K562 (cell line): Measurements from ENCODE around the gene DYRK1A. TPM values are rescaled to one million over a fixed set of nuclear protein-coding genes. Genes with fewer than 3 reads are reported as not detected.
A peak's percentile ranks its signal among the peaks of the same experiment; 100 is the strongest.

Source experiments
- ATAC-seq: fragments of 200-7000 bp; cut with Tn5 transposase; 3 replicates; pipeline ENCODE4 v1.9.1; 2020; ENCODE audit warnings: moderate library complexity
- BruUV-seq: library from RNA; stranded (reverse); fragments of 400-500 nt; replicated peaks from 2 replicates; lab custom pipeline; 2021; lab: Mats Ljungman, UMichigan
- CTCF ChIA-PET: fragments of 300-600 bp; formaldehyde crosslinking; extraction: SDS; loops from one replicate; lab custom pipeline; 2021; ENCODE audit warnings: low intra/inter-chr PET ratio; lab: Yijun Ruan, JAX
- POLR2A ChIA-PET: fragments of 300-600, 350-650 bp; sonication (Branson Sonifier 250); formaldehyde crosslinking; extraction: SDS; loops from one replicate; lab custom pipeline; 2021; ENCODE audit warnings: antibody characterized with exemption, inconsistent platforms; lab: Yijun Ruan, JAX
- DNase-seq, 4 experiments: peaks; one replicate each; pipeline versions ENCODE4 v3.0.0 to v3.0.0-alpha.2; 2011 to 2018; ENCODE audit warnings: low spot score in 3 of 4, mixed read lengths in 3 of 4; ENCODE audit errors: extremely low read depth in 1 of 4
- FAIRE-seq: peaks from 2 replicates; lab custom pipeline; 2011; peaks lifted over from hg19 to GRCh38; lab: Jason Lieb, UNC
- H2AFZ ChIP-seq: 2 replicates; pipeline ENCODE4 v1.6.0; 2011; ENCODE audit warnings: low read depth, low read length, control low read depth, inconsistent platforms
- H3K27ac ChIP-seq: fragments of 200-600 bp; 3 replicates; pipeline ENCODE4 v1.8.0; 2011; ENCODE audit warnings: low read depth, mild to moderate bottlenecking, control low read depth, inconsistent platforms, low read length, moderate library complexity, mixed read lengths; ENCODE audit errors: extremely low read depth
- H3K27me3 ChIP-seq, 2 experiments: fragments of 300-600 bp in 1 of 2; 2 replicates in 1 of 2; 3 replicates in 1 of 2; pipeline versions ENCODE4 v1.6.0 to v1.8.0; 2011; ENCODE audit warnings: inconsistent platforms in 2 of 2, low read length in 2 of 2, mild to moderate bottlenecking in 1 of 2, mixed read lengths in 1 of 2, moderate library complexity in 1 of 2; ENCODE audit not compliant: control insufficient read depth in 2 of 2, insufficient read depth in 2 of 2
- H3K36me3 ChIP-seq: fragments of 300-600 bp; 3 replicates; pipeline ENCODE4 v1.8.0; 2011; ENCODE audit warnings: mild to moderate bottlenecking, low read length, inconsistent platforms; ENCODE audit not compliant: control insufficient read depth, insufficient read depth
- H3K4me1 ChIP-seq, 2 experiments: fragments of 200-600 bp in 1 of 2; replicated peaks in 1 of 2; 2 replicates in 1 of 2; 3 replicates in 1 of 2; pipeline versions ENCODE4 v1.5.1 to v1.8.0; 2011; ENCODE audit warnings: inconsistent platforms in 2 of 2, low read length in 2 of 2, mild to moderate bottlenecking in 1 of 2, mixed read lengths in 1 of 2, moderate library complexity in 1 of 2; ENCODE audit not compliant: control insufficient read depth in 2 of 2, insufficient read depth in 2 of 2
- H3K4me2 ChIP-seq: 2 replicates; pipeline ENCODE4 v1.6.1; 2011; ENCODE audit warnings: low read length, control low read depth, inconsistent platforms, mixed read lengths; ENCODE audit not compliant: insufficient read depth
- H3K4me3 ChIP-seq: fragments of 200-600 bp; sonication (generic), shearing (Covaris generic); 2 replicates; pipeline ENCODE4 v1.5.1; 2016; ENCODE audit warnings: control low read depth, inconsistent platforms
- H3K79me2 ChIP-seq: fragments of 200-600 bp; 3 replicates; pipeline ENCODE4 v1.8.0; 2011; ENCODE audit warnings: low read length, inconsistent platforms; ENCODE audit not compliant: control insufficient read depth, insufficient read depth
- H3K9ac ChIP-seq, 2 experiments: 2 replicates each; pipeline versions ENCODE4 v1.6.0 to v1.6.1; 2011; ENCODE audit warnings: low read depth in 2 of 2, low read length in 2 of 2, control low read depth in 1 of 2, inconsistent platforms in 1 of 2, mild to moderate bottlenecking in 1 of 2, mixed read lengths in 1 of 2; ENCODE audit not compliant: insufficient read depth in 1 of 2
- H3K9me1 ChIP-seq: one replicate; pipeline ENCODE4 v1.6.0; 2011; ENCODE audit warnings: inconsistent platforms, mild to moderate bottlenecking, low read length, moderate library complexity; ENCODE audit not compliant: control insufficient read depth, insufficient read depth
- H3K9me3 ChIP-seq: replicated peaks from 2 replicates; pipeline ENCODE4 v1.5.1; 2011; ENCODE audit warnings: low read depth, low read length, inconsistent platforms; ENCODE audit not compliant: control insufficient read depth, insufficient read depth
- H4K20me1 ChIP-seq: replicated peaks from 2 replicates; pipeline ENCODE4 v1.6.1; 2011; ENCODE audit warnings: low read length, inconsistent platforms, mixed read lengths; ENCODE audit not compliant: control insufficient read depth, insufficient read depth
- L3MBTL2 ChIP-seq: fragments of 450-650 bp; IDR thresholded peaks from 2 replicates; pipeline ENCODE4 v1.6.1; 2016; ENCODE audit warnings: mild to moderate bottlenecking, moderate library complexity
- SIRT6 ChIP-seq: IDR thresholded peaks from one replicate; pipeline ENCODE4 v1.6.1; 2012; ENCODE audit warnings: low read depth, mild to moderate bottlenecking, control low read depth, inconsistent platforms, low read length, moderate library complexity
- WGBS: fragments of 100-300 bp; shearing (Covaris generic); methylation state at CpG from one replicate; pipeline ENCODE4 v1.1.6; 2016; ENCODE audit warnings: low coverage, mixed read lengths; ENCODE audit not compliant: insufficient coverage; ENCODE audit errors: missing lambda C conversion rate; 5-methylcytosine and 5-hydroxymethylcytosine counted together
- in situ Hi-C: fragments of 300-500 bp; cut with MboI; formaldehyde crosslinking; loops from 4 replicates; pipeline ENCODE4 v1.15.0; 2018; ENCODE audit warnings: inconsistent platforms, mixed read lengths
- intact Hi-C: fragments of 100-400 bp; cut with micrococcal nuclease; formaldehyde crosslinking; loops from 2 replicates; pipeline ENCODE4 v1.14.2; 2022
- polyA plus RNA-seq, 8 experiments: library from polyadenylated mRNA; depleted of rRNA in 4 of 8; stranded (reverse) in 5 of 8; unstranded in 3 of 8; fragments of >200 nt; fragmentation: Nextera tagmentation in 2 of 8; fragmentation: Illumina TruSeq in 1 of 8; extraction: Ambion mirVana in 2 of 8; extraction: Trizol in 1 of 8; gene quantifications; 2 replicates each; pipeline versions ENCODE4 v1.2.1 to v1.2.3, GENCODE V29; 2011 to 2014; ENCODE audit warnings: inconsistent platforms in 1 of 8, missing spikeins in 1 of 8
- total RNA-seq, 7 experiments: library from RNA; depleted of rRNA in 6 of 7; stranded (reverse); fragments of >200 nt in 6 of 7; fragmentation: Illumina TruSeq in 2 of 7; extraction: Trizol in 2 of 7; gene quantifications; 2 replicates each; pipeline versions ENCODE4 v1.2.1 to v1.2.3, GENCODE V29; 2011 to 2021; ENCODE audit warnings: low replicate concordance in 1 of 7
- TF ChIP-seq, protein P1 (sequence below), 2 experiments: IDR thresholded peaks; 2 replicates each; pipeline ENCODE4 v1.6.1; 2011; ENCODE audit warnings: borderline replicate concordance in 1 of 2, control low read depth in 1 of 2, low read depth in 1 of 2, low read length in 1 of 2, mild to moderate bottlenecking in 1 of 2, mixed read lengths in 1 of 2, moderate library complexity in 1 of 2; ENCODE audit not compliant: insufficient read depth in 1 of 2, insufficient read length in 1 of 2, poor library complexity in 1 of 2, severe bottlenecking in 1 of 2; ENCODE audit errors: extremely low read depth in 1 of 2
- TF ChIP-seq, protein P2 (sequence below): fragments of 450-650 bp; IDR thresholded peaks from 2 replicates; pipeline ENCODE4 v1.6.1; 2016; ENCODE audit warnings: mild to moderate bottlenecking, moderate library complexity

The DYRK1A gene
- total and polyA plus RNA-seq, 9 of the 15 experiments (the other 6 are each of a cell fraction or from before 2014, with no cell fraction given) = 3.7 to 64.8 (median 42.3) TPM

DNA sequence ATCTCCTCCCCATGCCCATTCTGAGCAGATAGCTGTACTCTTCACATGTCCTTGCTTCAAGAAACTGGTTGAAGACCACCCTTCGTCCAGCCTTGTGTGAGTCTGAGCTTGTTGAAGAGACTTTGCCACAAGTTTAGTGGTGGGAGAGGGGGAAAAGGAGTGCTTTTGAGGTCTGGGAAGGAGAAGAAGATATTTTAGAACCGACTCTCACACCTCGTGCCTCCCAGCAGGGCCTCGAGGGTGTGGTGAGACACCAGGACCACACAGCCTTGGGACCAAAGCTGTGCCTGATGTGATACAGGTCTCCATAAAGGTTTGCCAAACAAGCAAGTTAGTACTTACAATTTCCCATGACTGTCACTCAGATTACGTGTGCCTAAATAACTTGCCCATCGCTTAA is 201.8 kb downstream of the DYRK1A start:
- no peak overlapping the region for H3K9ac ChIP-seq
- peaks cover 22 to 34% of the 10 kb centered on the region in 2 experiments for H3K4me1 ChIP-seq
- TF ChIP-seq, protein P1, sequence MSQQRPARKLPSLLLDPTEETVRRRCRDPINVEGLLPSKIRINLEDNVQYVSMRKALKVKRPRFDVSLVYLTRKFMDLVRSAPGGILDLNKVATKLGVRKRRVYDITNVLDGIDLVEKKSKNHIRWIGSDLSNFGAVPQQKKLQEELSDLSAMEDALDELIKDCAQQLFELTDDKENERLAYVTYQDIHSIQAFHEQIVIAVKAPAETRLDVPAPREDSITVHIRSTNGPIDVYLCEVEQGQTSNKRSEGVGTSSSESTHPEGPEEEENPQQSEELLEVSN (IDR thresholded peaks at IDR 0.05; ENCODE audit: borderline replicate concordance in 1 of 2, extremely low read depth in 1 of 2, insufficient read depth in 1 of 2, insufficient read length in 1 of 2, low read depth in 1 of 2, low read length in 1 of 2, poor library complexity in 1 of 2, severe bottlenecking in 1 of 2) = peak in 1 of 2 experiments; percentile 34
- no peak for TF ChIP-seq SIRT6
- TF ChIP-seq L3MBTL2 = peak; percentile 67
- TF ChIP-seq, protein P2, sequence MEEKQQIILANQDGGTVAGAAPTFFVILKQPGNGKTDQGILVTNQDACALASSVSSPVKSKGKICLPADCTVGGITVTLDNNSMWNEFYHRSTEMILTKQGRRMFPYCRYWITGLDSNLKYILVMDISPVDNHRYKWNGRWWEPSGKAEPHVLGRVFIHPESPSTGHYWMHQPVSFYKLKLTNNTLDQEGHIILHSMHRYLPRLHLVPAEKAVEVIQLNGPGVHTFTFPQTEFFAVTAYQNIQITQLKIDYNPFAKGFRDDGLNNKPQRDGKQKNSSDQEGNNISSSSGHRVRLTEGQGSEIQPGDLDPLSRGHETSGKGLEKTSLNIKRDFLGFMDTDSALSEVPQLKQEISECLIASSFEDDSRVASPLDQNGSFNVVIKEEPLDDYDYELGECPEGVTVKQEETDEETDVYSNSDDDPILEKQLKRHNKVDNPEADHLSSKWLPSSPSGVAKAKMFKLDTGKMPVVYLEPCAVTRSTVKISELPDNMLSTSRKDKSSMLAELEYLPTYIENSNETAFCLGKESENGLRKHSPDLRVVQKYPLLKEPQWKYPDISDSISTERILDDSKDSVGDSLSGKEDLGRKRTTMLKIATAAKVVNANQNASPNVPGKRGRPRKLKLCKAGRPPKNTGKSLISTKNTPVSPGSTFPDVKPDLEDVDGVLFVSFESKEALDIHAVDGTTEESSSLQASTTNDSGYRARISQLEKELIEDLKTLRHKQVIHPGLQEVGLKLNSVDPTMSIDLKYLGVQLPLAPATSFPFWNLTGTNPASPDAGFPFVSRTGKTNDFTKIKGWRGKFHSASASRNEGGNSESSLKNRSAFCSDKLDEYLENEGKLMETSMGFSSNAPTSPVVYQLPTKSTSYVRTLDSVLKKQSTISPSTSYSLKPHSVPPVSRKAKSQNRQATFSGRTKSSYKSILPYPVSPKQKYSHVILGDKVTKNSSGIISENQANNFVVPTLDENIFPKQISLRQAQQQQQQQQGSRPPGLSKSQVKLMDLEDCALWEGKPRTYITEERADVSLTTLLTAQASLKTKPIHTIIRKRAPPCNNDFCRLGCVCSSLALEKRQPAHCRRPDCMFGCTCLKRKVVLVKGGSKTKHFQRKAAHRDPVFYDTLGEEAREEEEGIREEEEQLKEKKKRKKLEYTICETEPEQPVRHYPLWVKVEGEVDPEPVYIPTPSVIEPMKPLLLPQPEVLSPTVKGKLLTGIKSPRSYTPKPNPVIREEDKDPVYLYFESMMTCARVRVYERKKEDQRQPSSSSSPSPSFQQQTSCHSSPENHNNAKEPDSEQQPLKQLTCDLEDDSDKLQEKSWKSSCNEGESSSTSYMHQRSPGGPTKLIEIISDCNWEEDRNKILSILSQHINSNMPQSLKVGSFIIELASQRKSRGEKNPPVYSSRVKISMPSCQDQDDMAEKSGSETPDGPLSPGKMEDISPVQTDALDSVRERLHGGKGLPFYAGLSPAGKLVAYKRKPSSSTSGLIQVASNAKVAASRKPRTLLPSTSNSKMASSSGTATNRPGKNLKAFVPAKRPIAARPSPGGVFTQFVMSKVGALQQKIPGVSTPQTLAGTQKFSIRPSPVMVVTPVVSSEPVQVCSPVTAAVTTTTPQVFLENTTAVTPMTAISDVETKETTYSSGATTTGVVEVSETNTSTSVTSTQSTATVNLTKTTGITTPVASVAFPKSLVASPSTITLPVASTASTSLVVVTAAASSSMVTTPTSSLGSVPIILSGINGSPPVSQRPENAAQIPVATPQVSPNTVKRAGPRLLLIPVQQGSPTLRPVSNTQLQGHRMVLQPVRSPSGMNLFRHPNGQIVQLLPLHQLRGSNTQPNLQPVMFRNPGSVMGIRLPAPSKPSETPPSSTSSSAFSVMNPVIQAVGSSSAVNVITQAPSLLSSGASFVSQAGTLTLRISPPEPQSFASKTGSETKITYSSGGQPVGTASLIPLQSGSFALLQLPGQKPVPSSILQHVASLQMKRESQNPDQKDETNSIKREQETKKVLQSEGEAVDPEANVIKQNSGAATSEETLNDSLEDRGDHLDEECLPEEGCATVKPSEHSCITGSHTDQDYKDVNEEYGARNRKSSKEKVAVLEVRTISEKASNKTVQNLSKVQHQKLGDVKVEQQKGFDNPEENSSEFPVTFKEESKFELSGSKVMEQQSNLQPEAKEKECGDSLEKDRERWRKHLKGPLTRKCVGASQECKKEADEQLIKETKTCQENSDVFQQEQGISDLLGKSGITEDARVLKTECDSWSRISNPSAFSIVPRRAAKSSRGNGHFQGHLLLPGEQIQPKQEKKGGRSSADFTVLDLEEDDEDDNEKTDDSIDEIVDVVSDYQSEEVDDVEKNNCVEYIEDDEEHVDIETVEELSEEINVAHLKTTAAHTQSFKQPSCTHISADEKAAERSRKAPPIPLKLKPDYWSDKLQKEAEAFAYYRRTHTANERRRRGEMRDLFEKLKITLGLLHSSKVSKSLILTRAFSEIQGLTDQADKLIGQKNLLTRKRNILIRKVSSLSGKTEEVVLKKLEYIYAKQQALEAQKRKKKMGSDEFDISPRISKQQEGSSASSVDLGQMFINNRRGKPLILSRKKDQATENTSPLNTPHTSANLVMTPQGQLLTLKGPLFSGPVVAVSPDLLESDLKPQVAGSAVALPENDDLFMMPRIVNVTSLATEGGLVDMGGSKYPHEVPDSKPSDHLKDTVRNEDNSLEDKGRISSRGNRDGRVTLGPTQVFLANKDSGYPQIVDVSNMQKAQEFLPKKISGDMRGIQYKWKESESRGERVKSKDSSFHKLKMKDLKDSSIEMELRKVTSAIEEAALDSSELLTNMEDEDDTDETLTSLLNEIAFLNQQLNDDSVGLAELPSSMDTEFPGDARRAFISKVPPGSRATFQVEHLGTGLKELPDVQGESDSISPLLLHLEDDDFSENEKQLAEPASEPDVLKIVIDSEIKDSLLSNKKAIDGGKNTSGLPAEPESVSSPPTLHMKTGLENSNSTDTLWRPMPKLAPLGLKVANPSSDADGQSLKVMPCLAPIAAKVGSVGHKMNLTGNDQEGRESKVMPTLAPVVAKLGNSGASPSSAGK = peak; percentile 58
- CTCF ChIA-PET = interaction anchor here (0.7 kb wide), 1 partner anchor 50 kb away, joined by 3 read pairs; no protein-coding TSS in a partner anchor
- intact Hi-C loops = loop anchor here (10.0 kb wide), 1 partner anchor 344 kb away; no protein-coding TSS in a partner anchor
- H3K27ac ChIP-seq = no peak overlapping the region
- in situ Hi-C loops = no loop called here
- no peak for DNase-seq
- no peak overlapping the region for H3K4me3 ChIP-seq
- POLR2A ChIA-PET = interaction anchor here (0.6 to 1.5 kb wide), 3 partner anchors 27 to 347 kb away, joined by 3 to 4 read pairs (median 3); no protein-coding TSS in a partner anchor
- no peak for FAIRE-seq
- ATAC-seq = no peak
- no peaks in the 10 kb centered on the region for H3K9me3 ChIP-seq
- H3K4me2 ChIP-seq = no peak overlapping the region
- no peaks in the 10 kb centered on the region for H3K36me3 ChIP-seq
- peak overlapping the region; percentile 74 for H2AFZ ChIP-seq
- no peaks in the 10 kb centered on the region for H4K20me1 ChIP-seq
- 34% methylated on average over 6 of the region's 6 CpGs for WGBS
- H3K27me3 ChIP-seq = no peaks in the 10 kb centered on the region; a peak in 1 of 5 replicates
- peaks cover 2% of the 10 kb centered on the region for H3K79me2 ChIP-seq
- H3K9me1 ChIP-seq = no peaks in the 10 kb centered on the region
- no TSS peak for BruUV-seq
